GM19023 (cell line): ENCODE data around the gene RIPPLY3.

ENCODE experiments used
- ATAC-seq: cut with Tn5 transposase; IDR thresholded peaks from one replicate; pipeline ENCODE4 v1.9.1; 2021; ENCODE audit warnings: mild to moderate bottlenecking, moderate library complexity; ENCODE audit not compliant: unreplicated experiment

Gene RIPPLY3, protein sequence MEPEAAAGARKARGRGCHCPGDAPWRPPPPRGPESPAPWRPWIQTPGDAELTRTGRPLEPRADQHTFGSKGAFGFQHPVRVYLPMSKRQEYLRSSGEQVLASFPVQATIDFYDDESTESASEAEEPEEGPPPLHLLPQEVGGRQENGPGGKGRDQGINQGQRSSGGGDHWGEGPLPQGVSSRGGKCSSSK

GRCh38 chr21:37006486-37007291 lies at the start of gene RIPPLY3:
RIPPLY3 (plus strand) TSS chr21:37006702; CDS start chr21:37006773, 71 bp downstream.
- ATAC-seq, result no peak

GRCh38 chr21:36959020-36959835 lies 47.3 kb upstream of the RIPPLY3 start:
- ATAC-seq, result no peak

DNA sequence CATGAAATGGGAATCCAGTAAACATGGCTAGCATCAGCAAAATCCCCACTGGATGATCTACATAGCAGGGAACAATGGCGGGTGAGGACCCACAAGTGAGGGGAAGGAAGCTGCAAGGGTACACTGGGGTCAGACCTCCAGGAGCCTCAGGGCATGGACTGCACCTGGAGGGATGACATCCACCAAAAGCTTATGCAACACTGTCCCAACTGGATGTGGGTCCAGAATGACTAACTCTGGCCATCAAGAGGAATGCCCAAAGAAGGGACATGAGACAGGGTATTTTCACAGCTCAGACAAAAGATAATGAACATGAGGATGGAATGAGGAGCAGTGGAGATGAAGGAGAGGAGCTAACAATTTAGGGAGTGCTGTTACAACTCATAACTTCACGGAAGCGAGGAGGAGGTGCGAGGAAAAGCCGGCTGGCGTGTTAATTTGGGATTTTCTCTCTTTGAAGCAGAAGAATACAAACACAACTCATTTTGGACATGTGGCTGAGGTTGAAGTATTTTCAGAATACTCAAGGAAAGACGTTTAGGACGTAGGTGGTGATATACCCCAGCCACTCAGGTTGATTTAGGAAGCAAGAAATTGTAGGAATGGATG lies 45.7 kb upstream of the RIPPLY3 start:
- no peak for ATAC-seq

- ATAC-seq, result no peak
These were observed 44.3 kb upstream of the RIPPLY3 start for GRCh38 chr21:36962098-36962780.

GRCh38 chr21:36964398-36964797 lies 42.1 kb upstream of the RIPPLY3 start:
- no peak for ATAC-seq

- ATAC-seq, result no peak
These were observed 41.4 kb upstream of the RIPPLY3 start for GRCh38 chr21:36964827-36965719.

DNA sequence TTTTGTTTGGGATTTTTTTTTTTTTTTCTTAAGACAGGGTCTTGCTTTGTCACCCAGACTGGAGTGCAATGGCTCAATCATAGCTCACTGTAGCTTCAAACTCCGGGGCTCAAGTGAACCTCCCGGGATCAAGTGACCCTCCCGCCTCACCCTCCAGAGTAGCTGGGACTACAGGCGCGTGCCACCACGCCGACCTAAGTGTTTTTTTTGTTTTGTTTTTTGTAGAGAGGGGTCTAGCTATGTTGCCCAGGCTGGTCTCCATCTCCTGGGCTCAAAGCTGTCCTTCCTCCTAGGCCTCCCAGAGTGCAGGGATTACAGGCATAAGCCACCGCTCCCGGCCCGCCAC lies 40.8 kb upstream of the RIPPLY3 start:
- ATAC-seq, result no peak

- ATAC-seq, result peak; percentile 76
These were observed 40.3 kb upstream of the RIPPLY3 start, which contains the start of gene HLCS for GRCh38 chr21:36966066-36966820. HLCS (minus strand) TSS chr21:36966669; CDS start chr21:36966638, 31 bp downstream.

GRCh38 chr21:36966821-36967768 lies 39.4 kb upstream of the RIPPLY3 start:
- ATAC-seq, result peak; percentile 31

DNA sequence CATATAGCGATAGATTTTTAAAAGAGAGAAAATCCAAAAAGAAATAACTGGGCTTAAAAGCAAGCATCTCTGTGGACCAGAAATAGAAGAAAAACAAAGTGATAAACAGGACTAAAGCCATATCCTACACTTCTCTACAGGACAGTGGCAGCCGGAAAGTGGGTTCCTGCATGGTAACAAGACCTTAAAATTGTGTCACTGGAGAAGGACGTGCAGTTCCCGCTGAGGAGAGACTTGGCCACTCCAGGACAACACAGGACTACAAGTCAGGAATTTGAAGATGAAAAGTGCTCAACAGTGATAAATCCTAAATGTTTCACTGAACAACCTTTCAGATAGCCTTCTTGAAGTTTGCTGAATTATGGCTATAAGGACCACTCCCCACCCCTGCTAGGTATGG lies 38.1 kb upstream of the RIPPLY3 start:
- no peak for ATAC-seq

GRCh38 chr21:36968976-36969375 lies 37.5 kb upstream of the RIPPLY3 start:
- ATAC-seq, result no peak

GRCh38 chr21:36973986-36974850 lies 32.3 kb upstream of the RIPPLY3 start:
- ATAC-seq, result no peak

- no peak for ATAC-seq
These were observed 31.7 kb upstream of the RIPPLY3 start for GRCh38 chr21:36974851-36975192.

GRCh38 chr21:36976228-36976861 lies 30.2 kb upstream of the RIPPLY3 start:
- ATAC-seq, result no peak

GRCh38 chr21:36976882-36977651 lies 29.4 kb upstream of the RIPPLY3 start:
- ATAC-seq, result peak; percentile 61
